ENCODE data around the gene HEPH. TPM values are rescaled to one million over a fixed set of nuclear protein-coding genes. Genes with fewer than 3 reads are reported as not detected.
"Not testable (repeated sequence)": the region's sequence is repeated elsewhere in the genome, so short reads cannot be mapped to it uniquely, and the experiment has no call there.

HEPH gene, protein sequence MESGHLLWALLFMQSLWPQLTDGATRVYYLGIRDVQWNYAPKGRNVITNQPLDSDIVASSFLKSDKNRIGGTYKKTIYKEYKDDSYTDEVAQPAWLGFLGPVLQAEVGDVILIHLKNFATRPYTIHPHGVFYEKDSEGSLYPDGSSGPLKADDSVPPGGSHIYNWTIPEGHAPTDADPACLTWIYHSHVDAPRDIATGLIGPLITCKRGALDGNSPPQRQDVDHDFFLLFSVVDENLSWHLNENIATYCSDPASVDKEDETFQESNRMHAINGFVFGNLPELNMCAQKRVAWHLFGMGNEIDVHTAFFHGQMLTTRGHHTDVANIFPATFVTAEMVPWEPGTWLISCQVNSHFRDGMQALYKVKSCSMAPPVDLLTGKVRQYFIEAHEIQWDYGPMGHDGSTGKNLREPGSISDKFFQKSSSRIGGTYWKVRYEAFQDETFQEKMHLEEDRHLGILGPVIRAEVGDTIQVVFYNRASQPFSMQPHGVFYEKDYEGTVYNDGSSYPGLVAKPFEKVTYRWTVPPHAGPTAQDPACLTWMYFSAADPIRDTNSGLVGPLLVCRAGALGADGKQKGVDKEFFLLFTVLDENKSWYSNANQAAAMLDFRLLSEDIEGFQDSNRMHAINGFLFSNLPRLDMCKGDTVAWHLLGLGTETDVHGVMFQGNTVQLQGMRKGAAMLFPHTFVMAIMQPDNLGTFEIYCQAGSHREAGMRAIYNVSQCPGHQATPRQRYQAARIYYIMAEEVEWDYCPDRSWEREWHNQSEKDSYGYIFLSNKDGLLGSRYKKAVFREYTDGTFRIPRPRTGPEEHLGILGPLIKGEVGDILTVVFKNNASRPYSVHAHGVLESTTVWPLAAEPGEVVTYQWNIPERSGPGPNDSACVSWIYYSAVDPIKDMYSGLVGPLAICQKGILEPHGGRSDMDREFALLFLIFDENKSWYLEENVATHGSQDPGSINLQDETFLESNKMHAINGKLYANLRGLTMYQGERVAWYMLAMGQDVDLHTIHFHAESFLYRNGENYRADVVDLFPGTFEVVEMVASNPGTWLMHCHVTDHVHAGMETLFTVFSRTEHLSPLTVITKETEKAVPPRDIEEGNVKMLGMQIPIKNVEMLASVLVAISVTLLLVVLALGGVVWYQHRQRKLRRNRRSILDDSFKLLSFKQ
- total RNA-seq (10 to 100 TPM; 58.2 to 67.8 TPM), polyA plus RNA-seq (10 to 100 TPM; 21.0 to 46.9 TPM)
- long read RNA-seq, donor 1, partial matches to known transcripts: 39 of 48 reads
- long read RNA-seq, donor 1, other reads (novel, unspliced or antisense): 9 of 48 reads
- long read RNA-seq, donor 2, full-length matches to known transcripts: 5 of 38 reads
- long read RNA-seq, donor 2, partial matches to known transcripts: 19 of 38 reads
- long read RNA-seq, donor 2, other reads (novel, unspliced or antisense): 14 of 38 reads

DNA sequence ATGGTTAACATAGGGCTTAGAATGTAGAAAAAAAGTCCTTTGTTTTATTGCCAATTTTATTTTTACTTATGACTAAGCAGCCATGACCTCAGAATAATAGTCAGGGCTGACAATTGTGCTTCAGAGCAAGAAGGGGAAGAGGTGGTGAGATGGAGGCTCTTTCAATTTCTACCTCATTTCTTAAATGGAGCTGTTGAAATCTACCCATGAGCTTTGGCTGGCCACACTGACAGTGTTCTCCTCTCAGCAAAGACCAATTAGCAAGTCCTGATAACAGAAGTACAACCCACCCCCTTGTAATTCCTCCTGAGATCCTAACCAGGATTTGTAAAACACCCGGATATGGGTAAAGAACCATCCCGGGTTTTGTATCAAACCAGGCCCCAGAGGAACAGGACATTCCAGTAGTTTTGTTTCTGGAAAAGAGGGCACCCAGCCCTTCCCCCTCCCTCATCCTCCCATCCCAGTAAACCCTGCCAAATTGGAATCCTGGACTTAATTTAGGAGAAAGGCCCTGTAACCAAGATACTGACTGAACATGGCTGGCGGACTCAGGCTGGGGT lies at the start of gene HEPH:
TSS of gene HEPH (plus strand) at position 399 of the 563 bp plus-strand sequence. CDS start 6,324 bp downstream, outside the sequence.
- peak within 1 kb of the TSS; percentile 43 to 64 for H3K27ac ChIP-seq (ENCODE audit: low read depth in 1 of 2, low read length in 2 of 2)
- DNase-seq (no peak), ATAC-seq (ENCODE audit: low FRiP score) (peak; percentile 73)
- H3K4me3 ChIP-seq (ENCODE audit: low read length in 2 of 2): peak within 1 kb of the TSS; percentile 52 to 95
- intact Hi-C loops (cut with DNase I): no loop called here
- H3K9me3 ChIP-seq (ENCODE audit: control insufficient read depth, low read length): no peaks in the 10 kb centered on the region
- no peaks in the 10 kb centered on the region for H3K27me3 ChIP-seq (ENCODE audit: control insufficient read depth in 1 of 2, insufficient read depth in 2 of 2, low read length in 1 of 2)
- no peaks in the 10 kb centered on the region for H3K4me1 ChIP-seq (ENCODE audit: control insufficient read depth in 1 of 2, insufficient read depth in 2 of 2, low read length in 2 of 2)
- 5 to 42% methylated on average over 3 of the region's 3 CpGs for WGBS, 2 donors
- no peaks in the 10 kb centered on the region for H3K36me3 ChIP-seq (ENCODE audit: control insufficient read depth in 1 of 2, insufficient read depth in 2 of 2, low read length in 1 of 2)

DNA sequence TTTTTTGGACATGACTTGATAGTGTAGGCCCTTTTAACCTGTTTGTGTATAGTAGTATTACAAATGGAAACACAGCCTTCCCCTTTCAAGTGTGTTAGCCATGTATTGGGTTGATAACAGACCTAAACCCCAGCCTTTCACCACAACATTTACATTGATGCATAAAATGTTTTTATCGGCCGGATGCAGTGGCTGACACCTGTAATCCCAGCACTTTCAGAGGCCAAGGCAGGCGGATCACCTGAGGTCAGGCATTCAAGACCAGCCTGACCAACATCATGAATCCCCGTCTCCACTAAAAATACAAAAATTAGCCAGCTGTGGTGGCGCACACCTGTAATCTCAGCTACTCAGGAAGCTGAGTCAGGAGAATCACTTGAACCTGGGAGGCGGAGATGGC lies 45.3 kb upstream of the HEPH start:
- H3K9me3 ChIP-seq (ENCODE audit: control insufficient read depth, low read length); H3K4me3 ChIP-seq (ENCODE audit: low read length in 2 of 2); H3K4me1 ChIP-seq (ENCODE audit: control insufficient read depth in 1 of 2, insufficient read depth in 2 of 2, low read length in 2 of 2); ATAC-seq (ENCODE audit: low FRiP score); H3K27me3 ChIP-seq (ENCODE audit: control insufficient read depth in 1 of 2, insufficient read depth in 2 of 2, low read length in 1 of 2); DNase-seq; H3K36me3 ChIP-seq (ENCODE audit: control insufficient read depth in 1 of 2, insufficient read depth in 2 of 2, low read length in 1 of 2); H3K27ac ChIP-seq (ENCODE audit: low read depth in 1 of 2, low read length in 2 of 2); intact Hi-C loops (cut with DNase I): not testable (repeated sequence)
- 82 to 93% methylated on average over 6 of the region's 6 CpGs for WGBS, 2 donors

- H3K36me3 ChIP-seq (ENCODE audit: control insufficient read depth in 1 of 2, insufficient read depth in 2 of 2, low read length in 1 of 2); H3K27ac ChIP-seq (ENCODE audit: low read depth in 1 of 2, low read length in 2 of 2); H3K4me3 ChIP-seq (ENCODE audit: low read length in 2 of 2); H3K4me1 ChIP-seq (ENCODE audit: control insufficient read depth in 1 of 2, insufficient read depth in 2 of 2, low read length in 2 of 2); intact Hi-C loops (cut with DNase I); H3K27me3 ChIP-seq (ENCODE audit: control insufficient read depth in 1 of 2, insufficient read depth in 2 of 2, low read length in 1 of 2); H3K9me3 ChIP-seq (ENCODE audit: control insufficient read depth, low read length); ATAC-seq (ENCODE audit: low FRiP score); DNase-seq: not testable (repeated sequence)
- WGBS, 2 donors: 82 to 94% methylated on average over 2 of the region's 2 CpGs
Observed at GRCh38 chrX:66121354-66121753, 42.7 kb upstream of the HEPH start.

- no peaks in the 10 kb centered on the region for H3K27me3 ChIP-seq (ENCODE audit: control insufficient read depth in 1 of 2, insufficient read depth in 2 of 2, low read length in 1 of 2)
- no peaks in the 10 kb centered on the region for H3K36me3 ChIP-seq (ENCODE audit: control insufficient read depth in 1 of 2, insufficient read depth in 2 of 2, low read length in 1 of 2)
- 73 to 84% methylated on average over 3 of the region's 3 CpGs for WGBS, 2 donors
- no peak for ATAC-seq (ENCODE audit: low FRiP score)
- DNase-seq: no peak
- H3K27ac ChIP-seq (ENCODE audit: low read depth in 1 of 2, low read length in 2 of 2): no peak overlapping the region
- H3K9me3 ChIP-seq (ENCODE audit: control insufficient read depth, low read length): no peaks in the 10 kb centered on the region
- H3K4me1 ChIP-seq (ENCODE audit: control insufficient read depth in 1 of 2, insufficient read depth in 2 of 2, low read length in 2 of 2): no peaks in the 10 kb centered on the region
- H3K4me3 ChIP-seq (ENCODE audit: low read length in 2 of 2): no peak overlapping the region
- intact Hi-C loops (cut with DNase I): no loop called here
Observed at GRCh38 chrX:66126662-66127061, 37.4 kb upstream of the HEPH start.

DNA sequence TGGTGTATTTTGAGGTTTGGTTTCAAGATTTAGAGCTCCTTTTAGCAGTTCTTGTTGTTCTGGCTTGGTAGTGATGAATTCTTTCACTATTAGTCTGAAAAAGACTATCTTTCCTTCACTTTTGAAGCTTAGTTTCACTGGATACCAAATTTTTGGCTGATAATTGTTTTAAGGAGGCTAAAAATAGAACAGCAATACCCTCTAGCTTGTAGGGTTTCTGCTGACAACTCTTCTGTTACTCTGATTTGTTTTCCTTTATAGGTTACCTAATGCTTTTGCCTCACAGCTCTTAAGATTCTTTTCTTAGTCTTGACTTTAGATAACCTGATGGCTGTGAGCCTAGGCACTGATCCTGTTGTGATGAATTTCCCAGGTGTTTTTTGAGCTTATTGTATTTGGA lies 33.6 kb upstream of the HEPH start:
- Histone ChIP-seq H3K36me3 (ENCODE audit: control insufficient read depth in 1 of 2, insufficient read depth in 2 of 2, low read length in 1 of 2) (no peaks in the 10 kb centered on the region), H3K4me3 (ENCODE audit: low read length in 2 of 2) (no peak overlapping the region), H3K27ac (ENCODE audit: low read depth in 1 of 2, low read length in 2 of 2) (no peak overlapping the region), H3K9me3 (ENCODE audit: control insufficient read depth, low read length) (no peaks in the 10 kb centered on the region), H3K27me3 (ENCODE audit: control insufficient read depth in 1 of 2, insufficient read depth in 2 of 2, low read length in 1 of 2) (no peaks in the 10 kb centered on the region), H3K4me1 (ENCODE audit: control insufficient read depth in 1 of 2, insufficient read depth in 2 of 2, low read length in 2 of 2) (no peaks in the 10 kb centered on the region)
- intact Hi-C loops (cut with DNase I): no loop called here
- no peak for ATAC-seq (ENCODE audit: low FRiP score)
- no peak for DNase-seq

DNA sequence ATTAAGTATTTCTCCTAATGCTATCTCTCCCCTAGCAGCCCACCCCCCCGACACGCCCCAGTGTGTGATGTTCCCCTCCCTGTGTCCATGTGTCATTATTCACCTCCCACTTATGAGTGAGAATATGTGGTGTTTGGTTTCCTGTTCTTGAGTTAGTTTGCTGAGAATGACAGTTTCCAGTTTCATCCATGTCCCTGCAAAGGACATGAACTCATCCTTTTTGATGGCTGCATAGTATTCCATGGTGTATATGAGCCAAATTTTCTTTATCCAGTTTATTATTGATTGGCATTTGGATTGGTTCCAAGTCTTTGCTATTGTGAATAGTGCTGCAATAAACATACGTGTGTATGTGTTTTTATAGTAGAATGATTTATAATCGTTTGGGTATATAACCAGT lies 28.8 kb upstream of the HEPH start:
- intact Hi-C loops (cut with DNase I); ATAC-seq (ENCODE audit: low FRiP score); DNase-seq; H3K27ac ChIP-seq (ENCODE audit: low read depth in 1 of 2, low read length in 2 of 2); H3K27me3 ChIP-seq (ENCODE audit: control insufficient read depth in 1 of 2, insufficient read depth in 2 of 2, low read length in 1 of 2); H3K36me3 ChIP-seq (ENCODE audit: control insufficient read depth in 1 of 2, insufficient read depth in 2 of 2, low read length in 1 of 2); H3K9me3 ChIP-seq (ENCODE audit: control insufficient read depth, low read length); H3K4me1 ChIP-seq (ENCODE audit: control insufficient read depth in 1 of 2, insufficient read depth in 2 of 2, low read length in 2 of 2); H3K4me3 ChIP-seq (ENCODE audit: low read length in 2 of 2): not testable (repeated sequence)
- WGBS, 2 donors: 77 to 86% methylated on average over 4 of the region's 4 CpGs

DNA sequence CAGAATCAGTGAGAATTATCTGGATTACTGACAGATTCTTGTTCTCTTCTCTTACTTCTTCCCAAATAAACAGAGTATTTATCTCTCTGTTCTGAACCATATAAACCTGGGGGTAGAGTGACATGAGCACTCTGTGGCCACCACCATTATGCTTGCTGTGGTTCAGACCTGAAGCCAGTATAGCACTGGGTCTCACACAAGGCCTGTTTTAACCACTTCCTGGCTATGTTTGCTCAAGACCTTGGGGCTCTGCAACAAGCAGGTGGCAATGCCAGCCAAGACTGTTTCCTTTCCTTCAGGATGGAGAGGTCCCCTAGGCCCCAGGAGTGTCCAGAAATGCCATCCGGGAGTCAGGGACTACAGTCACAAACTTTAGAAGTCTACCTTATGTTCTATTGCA lies 21.7 kb upstream of the HEPH start:
- ATAC-seq (ENCODE audit: low FRiP score) (no peak), DNase-seq (no peak)
- Histone ChIP-seq H3K27me3 (ENCODE audit: control insufficient read depth in 1 of 2, insufficient read depth in 2 of 2, low read length in 1 of 2) (no peaks in the 10 kb centered on the region), H3K36me3 (ENCODE audit: control insufficient read depth in 1 of 2, insufficient read depth in 2 of 2, low read length in 1 of 2) (no peaks in the 10 kb centered on the region), H3K27ac (ENCODE audit: low read depth in 1 of 2, low read length in 2 of 2) (no peak overlapping the region), H3K9me3 (ENCODE audit: control insufficient read depth, low read length) (no peaks in the 10 kb centered on the region), H3K4me3 (ENCODE audit: low read length in 2 of 2) (no peak overlapping the region), H3K4me1 (ENCODE audit: control insufficient read depth in 1 of 2, insufficient read depth in 2 of 2, low read length in 2 of 2) (no peaks in the 10 kb centered on the region)
- WGBS, 2 donors: 80 to 94% methylated on average over 1 of the region's 1 CpG
- intact Hi-C loops (cut with DNase I): no loop called here

DNA sequence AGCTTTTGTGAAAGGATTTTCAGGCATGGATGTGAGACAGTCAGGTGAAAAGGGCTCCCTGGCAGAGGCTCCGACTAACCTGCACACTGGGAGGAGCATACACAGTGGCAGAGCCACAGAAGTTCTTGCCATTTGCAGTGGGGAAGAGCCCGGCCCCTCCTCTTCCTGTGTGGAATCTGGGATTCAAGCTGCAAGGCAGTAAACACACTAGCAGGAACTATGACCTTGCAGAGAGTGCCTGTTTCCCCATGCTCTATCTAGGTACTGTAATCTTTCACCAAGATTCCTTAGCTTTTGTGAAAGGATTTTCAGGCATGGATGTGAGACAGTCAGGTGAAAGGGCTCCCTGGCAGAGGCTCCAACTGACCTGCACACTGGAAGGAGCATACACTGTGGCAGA lies 19.8 kb upstream of the HEPH start:
- intact Hi-C loops (cut with DNase I): no loop called here
- ATAC-seq (ENCODE audit: low FRiP score) (no peak), DNase-seq (no peak)
- no peak overlapping the region for H3K4me3 ChIP-seq (ENCODE audit: low read length in 2 of 2)
- 79 to 85% methylated on average over 2 of the region's 2 CpGs for WGBS, 2 donors
- no peaks in the 10 kb centered on the region for H3K27me3 ChIP-seq (ENCODE audit: control insufficient read depth in 1 of 2, insufficient read depth in 2 of 2, low read length in 1 of 2)
- no peaks in the 10 kb centered on the region for H3K36me3 ChIP-seq (ENCODE audit: control insufficient read depth in 1 of 2, insufficient read depth in 2 of 2, low read length in 1 of 2)
- H3K27ac ChIP-seq (ENCODE audit: low read depth in 1 of 2, low read length in 2 of 2): no peak overlapping the region
- no peaks in the 10 kb centered on the region for H3K9me3 ChIP-seq (ENCODE audit: control insufficient read depth, low read length)
- no peaks in the 10 kb centered on the region for H3K4me1 ChIP-seq (ENCODE audit: control insufficient read depth in 1 of 2, insufficient read depth in 2 of 2, low read length in 2 of 2)

Data from aorta (tissue), 5 donors.